ENCODE results near the gene CHST8. TPM values are rescaled to one million over a fixed set of nuclear protein-coding genes. Genes with fewer than 3 reads are reported as not detected.

CHST8 gene
- total and polyA plus RNA-seq, 4 donors, result 0.05 to 0.07 TPM; not detected in 2

DNA sequence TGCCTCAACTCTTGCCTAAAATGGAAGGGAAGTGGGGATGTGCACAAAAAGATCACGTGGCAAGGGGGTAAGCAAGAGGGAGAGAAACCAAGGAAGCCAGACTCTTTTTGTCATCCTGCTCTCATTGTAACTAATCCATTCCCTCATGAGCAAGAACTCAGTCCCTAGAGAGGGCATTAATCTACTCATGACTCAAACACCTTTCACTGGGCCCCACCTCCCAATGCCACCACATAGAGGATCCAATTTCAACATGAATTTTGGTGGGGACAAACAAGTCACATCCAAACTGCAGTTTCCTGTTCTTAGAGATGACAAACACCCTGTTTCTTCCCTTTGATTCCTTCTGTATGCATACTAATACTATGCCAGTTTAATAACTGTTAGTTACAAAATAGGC is 11.2 kb upstream of the CHST8 start:
- WGBS, result 62% methylated on average over 1 of the region's 1 CpG
- no peak overlapping the region for H3K27ac ChIP-seq (ENCODE audit: low read depth in 1 of 2, low read length in 2 of 2)
- DNase-seq (ENCODE audit: low spot score), result no peak
- H3K9me3 ChIP-seq (ENCODE audit: control insufficient read depth in 4 of 4, low read length in 3 of 4), result peaks cover 0 to 16% (median 3%) of the 10 kb centered on the region in 4 donors
- no peaks in the 10 kb centered on the region for H3K4me1 ChIP-seq (ENCODE audit: control insufficient read depth in 4 of 4, insufficient read depth in 4 of 4, low read length in 3 of 4)
- TF ChIP-seq YY1 (IDR thresholded peaks at IDR 0.05), result no peak
- TF ChIP-seq, protein P1, sequence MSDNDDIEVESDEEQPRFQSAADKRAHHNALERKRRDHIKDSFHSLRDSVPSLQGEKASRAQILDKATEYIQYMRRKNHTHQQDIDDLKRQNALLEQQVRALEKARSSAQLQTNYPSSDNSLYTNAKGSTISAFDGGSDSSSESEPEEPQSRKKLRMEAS (IDR thresholded peaks at IDR 0.05), result no peak
- TF ChIP-seq JUND (IDR thresholded peaks at IDR 0.05), result no peak
- TF ChIP-seq, protein P2, sequence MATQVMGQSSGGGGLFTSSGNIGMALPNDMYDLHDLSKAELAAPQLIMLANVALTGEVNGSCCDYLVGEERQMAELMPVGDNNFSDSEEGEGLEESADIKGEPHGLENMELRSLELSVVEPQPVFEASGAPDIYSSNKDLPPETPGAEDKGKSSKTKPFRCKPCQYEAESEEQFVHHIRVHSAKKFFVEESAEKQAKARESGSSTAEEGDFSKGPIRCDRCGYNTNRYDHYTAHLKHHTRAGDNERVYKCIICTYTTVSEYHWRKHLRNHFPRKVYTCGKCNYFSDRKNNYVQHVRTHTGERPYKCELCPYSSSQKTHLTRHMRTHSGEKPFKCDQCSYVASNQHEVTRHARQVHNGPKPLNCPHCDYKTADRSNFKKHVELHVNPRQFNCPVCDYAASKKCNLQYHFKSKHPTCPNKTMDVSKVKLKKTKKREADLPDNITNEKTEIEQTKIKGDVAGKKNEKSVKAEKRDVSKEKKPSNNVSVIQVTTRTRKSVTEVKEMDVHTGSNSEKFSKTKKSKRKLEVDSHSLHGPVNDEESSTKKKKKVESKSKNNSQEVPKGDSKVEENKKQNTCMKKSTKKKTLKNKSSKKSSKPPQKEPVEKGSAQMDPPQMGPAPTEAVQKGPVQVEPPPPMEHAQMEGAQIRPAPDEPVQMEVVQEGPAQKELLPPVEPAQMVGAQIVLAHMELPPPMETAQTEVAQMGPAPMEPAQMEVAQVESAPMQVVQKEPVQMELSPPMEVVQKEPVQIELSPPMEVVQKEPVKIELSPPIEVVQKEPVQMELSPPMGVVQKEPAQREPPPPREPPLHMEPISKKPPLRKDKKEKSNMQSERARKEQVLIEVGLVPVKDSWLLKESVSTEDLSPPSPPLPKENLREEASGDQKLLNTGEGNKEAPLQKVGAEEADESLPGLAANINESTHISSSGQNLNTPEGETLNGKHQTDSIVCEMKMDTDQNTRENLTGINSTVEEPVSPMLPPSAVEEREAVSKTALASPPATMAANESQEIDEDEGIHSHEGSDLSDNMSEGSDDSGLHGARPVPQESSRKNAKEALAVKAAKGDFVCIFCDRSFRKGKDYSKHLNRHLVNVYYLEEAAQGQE (IDR thresholded peaks at IDR 0.05), result no peak
- TF ChIP-seq, protein P3, sequence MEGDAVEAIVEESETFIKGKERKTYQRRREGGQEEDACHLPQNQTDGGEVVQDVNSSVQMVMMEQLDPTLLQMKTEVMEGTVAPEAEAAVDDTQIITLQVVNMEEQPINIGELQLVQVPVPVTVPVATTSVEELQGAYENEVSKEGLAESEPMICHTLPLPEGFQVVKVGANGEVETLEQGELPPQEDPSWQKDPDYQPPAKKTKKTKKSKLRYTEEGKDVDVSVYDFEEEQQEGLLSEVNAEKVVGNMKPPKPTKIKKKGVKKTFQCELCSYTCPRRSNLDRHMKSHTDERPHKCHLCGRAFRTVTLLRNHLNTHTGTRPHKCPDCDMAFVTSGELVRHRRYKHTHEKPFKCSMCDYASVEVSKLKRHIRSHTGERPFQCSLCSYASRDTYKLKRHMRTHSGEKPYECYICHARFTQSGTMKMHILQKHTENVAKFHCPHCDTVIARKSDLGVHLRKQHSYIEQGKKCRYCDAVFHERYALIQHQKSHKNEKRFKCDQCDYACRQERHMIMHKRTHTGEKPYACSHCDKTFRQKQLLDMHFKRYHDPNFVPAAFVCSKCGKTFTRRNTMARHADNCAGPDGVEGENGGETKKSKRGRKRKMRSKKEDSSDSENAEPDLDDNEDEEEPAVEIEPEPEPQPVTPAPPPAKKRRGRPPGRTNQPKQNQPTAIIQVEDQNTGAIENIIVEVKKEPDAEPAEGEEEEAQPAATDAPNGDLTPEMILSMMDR (IDR thresholded peaks at IDR 0.05; ENCODE audit: low read depth, low read length, missing input control), result no peak
- TF ChIP-seq HNF4G (IDR thresholded peaks at IDR 0.05), result no peak
- no peak for TF ChIP-seq TAF1 (conservative IDR thresholded peaks at IDR 0.05)
- TF ChIP-seq FOXA2 (IDR thresholded peaks at IDR 0.05), result no peak
- no peak for TF ChIP-seq HNF4A (conservative IDR thresholded peaks at IDR 0.05)
- no peak for TF ChIP-seq FOXA1 (IDR thresholded peaks at IDR 0.05)
- H3K9ac ChIP-seq (ENCODE audit: low read depth in 1 of 2, low read length in 2 of 2), result no peak overlapping the region
- H3K27me3 ChIP-seq (ENCODE audit: control insufficient read depth in 4 of 4, insufficient read depth in 4 of 4, low read length in 3 of 4), result no peaks in the 10 kb centered on the region
- H3K4me3 ChIP-seq (ENCODE audit: low read depth in 1 of 3, low read length in 3 of 3), result no peak overlapping the region
- no peaks in the 10 kb centered on the region for H3K36me3 ChIP-seq (ENCODE audit: control insufficient read depth in 4 of 4, insufficient read depth in 3 of 4, low read depth in 1 of 4, low read length in 3 of 4)

DNA sequence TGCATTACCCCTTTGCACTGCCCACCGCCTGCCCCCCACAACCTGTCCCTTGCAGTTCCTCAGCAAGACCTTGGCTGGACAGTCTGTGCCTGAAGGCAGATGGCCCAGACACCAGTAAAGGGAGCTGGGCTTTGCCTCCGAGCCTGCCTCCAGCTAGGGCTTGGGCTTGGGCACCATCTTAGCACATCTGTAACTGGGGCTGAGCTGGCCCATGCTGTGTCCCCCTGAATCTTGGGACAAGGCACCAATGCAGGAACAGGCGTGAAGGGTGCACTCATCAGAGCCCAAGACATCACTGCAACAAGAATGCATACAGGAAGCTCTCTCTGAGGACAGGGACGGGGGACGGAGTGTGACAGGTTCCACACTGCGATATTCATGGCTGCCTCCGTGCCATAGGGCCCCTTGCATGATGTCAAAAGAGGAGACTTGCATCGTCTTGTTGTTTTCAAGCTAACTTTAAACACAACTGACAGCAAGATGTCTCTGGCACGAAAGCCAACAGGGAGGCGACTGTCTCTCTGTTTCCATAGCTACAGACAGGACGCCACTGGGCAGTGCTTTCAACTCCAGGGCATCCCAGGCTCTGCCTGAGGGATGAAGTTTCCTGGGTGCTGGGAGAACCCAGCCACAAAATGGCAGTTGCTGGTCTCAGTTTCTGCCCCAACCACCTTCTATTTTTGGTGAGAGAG is 8.7 kb upstream of the CHST8 start:
- Histone ChIP-seq H3K9ac (ENCODE audit: low read depth in 1 of 2, low read length in 2 of 2) (no peak overlapping the region), H3K27ac (ENCODE audit: low read depth in 1 of 2, low read length in 2 of 2) (no peak overlapping the region), H3K9me3 (ENCODE audit: control insufficient read depth in 4 of 4, low read length in 3 of 4) (peaks cover 0 to 16% (median 3%) of the 10 kb centered on the region in 4 donors), H3K4me3 (ENCODE audit: low read depth in 1 of 3, low read length in 3 of 3) (no peak overlapping the region), H3K27me3 (ENCODE audit: control insufficient read depth in 4 of 4, insufficient read depth in 4 of 4, low read length in 3 of 4) (no peaks in the 10 kb centered on the region), H3K36me3 (ENCODE audit: control insufficient read depth in 4 of 4, insufficient read depth in 3 of 4, low read depth in 1 of 4, low read length in 3 of 4) (no peaks in the 10 kb centered on the region), H3K4me1 (ENCODE audit: control insufficient read depth in 4 of 4, insufficient read depth in 4 of 4, low read length in 3 of 4) (no peaks in the 10 kb centered on the region)
- 52% methylated on average over 11 of the region's 11 CpGs for WGBS
- no peak for DNase-seq (ENCODE audit: low spot score)
- TF ChIP-seq FOXA2 (IDR thresholded peaks at IDR 0.05), result no peak
- TF ChIP-seq RAD21 (IDR thresholded peaks at IDR 0.05), result no peak
- TF ChIP-seq RXRA (IDR thresholded peaks at IDR 0.05), result no peak
- TF ChIP-seq HNF4G (IDR thresholded peaks at IDR 0.05), result no peak
- TF ChIP-seq NR2F2 (IDR thresholded peaks at IDR 0.05), result no peak
- TF ChIP-seq JUND (IDR thresholded peaks at IDR 0.05), result no peak
- TF ChIP-seq, protein P1 (IDR thresholded peaks at IDR 0.05), result no peak
- TF ChIP-seq, protein P4, sequence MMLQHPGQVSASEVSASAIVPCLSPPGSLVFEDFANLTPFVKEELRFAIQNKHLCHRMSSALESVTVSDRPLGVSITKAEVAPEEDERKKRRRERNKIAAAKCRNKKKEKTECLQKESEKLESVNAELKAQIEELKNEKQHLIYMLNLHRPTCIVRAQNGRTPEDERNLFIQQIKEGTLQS (IDR thresholded peaks at IDR 0.05), result no peak
- no peak for TF ChIP-seq FOXA1 (IDR thresholded peaks at IDR 0.05)
